ENCODE results near the gene IL18.
"Not testable (repeated sequence)": the region's sequence is repeated elsewhere in the genome, so short reads cannot be mapped to it uniquely, and the experiment has no call there.

Gene IL18

DNA sequence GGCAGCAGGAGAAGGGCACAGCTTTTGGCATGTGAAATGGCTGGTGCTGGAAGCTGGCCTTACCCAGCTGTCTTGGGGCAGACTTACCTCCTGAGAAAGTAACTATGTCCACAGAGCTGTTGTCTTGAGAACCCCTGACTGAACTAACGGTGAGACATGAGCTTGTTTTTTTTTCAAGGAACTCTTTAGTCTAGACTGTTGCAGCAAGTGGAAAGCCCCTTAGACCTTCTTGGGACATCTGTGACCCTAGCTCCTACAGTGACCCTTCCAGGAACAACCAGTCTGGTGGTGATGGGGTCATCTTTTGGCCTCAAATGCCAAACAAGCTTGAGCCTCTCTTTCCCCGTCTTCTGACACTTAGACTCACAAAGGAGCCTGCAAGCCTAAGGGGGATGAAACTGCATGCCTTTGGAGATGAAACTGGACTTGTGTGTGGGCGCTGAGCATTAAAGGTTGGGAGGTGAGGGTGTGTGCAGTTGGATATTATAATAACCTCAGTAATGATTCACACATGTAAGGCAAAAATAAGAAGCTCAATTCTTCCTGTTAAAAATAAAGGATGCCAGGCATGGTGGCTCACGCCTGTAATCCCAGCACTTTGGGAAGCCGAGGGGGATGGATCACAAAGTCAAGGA lies 41.8 kb downstream of the IL18 start:
- DNase-seq (ENCODE audit: low read depth): no peak

DNA sequence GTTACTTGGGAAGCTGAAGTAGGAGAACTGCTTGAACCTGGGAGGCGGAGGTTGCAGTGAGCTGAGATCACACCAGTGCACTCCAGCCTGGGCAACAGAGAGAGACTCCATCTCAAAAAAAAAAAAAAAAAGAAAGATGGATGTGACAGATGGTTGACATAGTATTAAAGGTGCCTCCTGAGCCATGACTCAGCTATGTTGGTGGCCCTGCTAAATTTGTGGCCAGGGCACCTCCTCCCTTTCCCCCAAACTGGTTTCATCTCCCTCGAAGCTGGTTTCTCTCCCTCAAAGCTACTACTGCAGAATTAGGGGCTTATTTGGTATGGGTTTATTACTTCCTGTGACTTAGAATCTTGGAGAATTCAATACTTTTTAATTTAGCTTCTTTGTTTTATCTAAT lies 45.7 kb downstream of the IL18 start:
- no peak for DNase-seq (ENCODE audit: low read depth)

GRCh38 chr11:112115386-112115785 lies 48.5 kb downstream of the IL18 start:
- no peak for DNase-seq (ENCODE audit: low read depth)

DNA sequence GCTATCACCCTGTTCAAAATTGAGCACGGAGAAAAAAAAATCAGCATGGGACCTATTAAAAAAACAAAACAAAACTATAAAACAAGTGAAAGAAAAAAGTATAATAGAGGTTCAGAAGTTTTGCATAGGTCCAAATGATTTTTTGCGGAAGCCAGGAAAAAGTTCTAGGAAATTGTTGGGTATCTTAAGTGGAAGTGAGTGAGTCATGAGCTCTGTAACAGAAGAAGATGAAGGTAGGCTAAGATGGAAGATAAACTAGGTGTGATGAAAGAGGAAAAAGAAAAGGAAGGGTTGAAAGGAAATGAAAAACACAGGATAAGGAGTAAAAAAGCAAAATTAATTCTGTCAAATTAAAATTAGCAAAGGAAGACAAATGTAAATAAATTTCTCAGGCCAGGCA lies 49.4 kb downstream of the IL18 start:
- no peak for DNase-seq (ENCODE audit: low read depth)

DNA sequence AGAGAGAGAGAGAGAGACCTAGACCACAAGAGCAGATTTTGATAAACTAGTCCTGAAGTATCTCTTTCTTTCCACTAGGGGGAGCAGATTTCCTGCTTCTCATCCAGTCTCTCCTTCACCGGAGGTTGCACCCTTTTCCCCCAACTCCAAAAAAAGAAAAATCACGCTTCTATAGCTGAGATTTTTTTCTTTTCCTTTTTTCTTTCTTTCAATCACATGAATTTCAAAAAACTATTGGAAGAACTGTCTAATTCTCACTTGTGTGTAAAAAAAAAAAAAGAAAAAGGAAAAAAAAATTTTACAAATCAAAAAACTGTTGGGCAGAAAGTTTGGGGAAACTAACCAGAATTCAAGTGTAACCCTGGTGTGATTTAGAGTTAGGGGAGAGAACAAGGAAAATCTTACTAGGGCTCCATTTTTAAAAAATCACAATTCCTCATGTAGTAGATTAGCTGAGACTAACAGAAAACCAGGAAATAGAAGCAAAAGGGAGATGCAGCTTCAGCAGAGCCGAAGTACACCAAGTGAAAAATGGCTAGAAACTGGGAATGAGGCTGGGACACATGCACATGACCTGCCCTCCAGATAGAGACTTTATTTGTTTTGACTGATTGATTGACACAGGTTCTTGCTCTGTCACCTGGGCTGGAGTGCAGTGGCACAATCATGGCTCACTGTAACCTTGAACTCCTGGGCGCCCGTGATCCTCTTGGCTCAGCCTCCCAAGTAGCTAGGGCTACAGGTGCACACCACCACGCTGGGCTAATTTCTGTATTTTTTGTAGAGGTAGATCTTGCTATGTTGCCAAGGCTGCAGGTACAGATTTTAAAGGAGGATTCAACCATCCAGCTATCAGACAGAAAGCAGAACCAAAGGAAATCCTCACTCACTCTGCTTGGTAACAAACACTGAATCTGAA lies 50.1 kb downstream of the IL18 start:
- DNase-seq (ENCODE audit: low read depth): no peak

GRCh38 chr11:112106070-112106469 lies 57.8 kb downstream of the IL18 start:
- no peak for DNase-seq (ENCODE audit: low read depth)

- no peak for DNase-seq (ENCODE audit: low read depth)
Observed at GRCh38 chr11:112103446-112103845, 60.4 kb downstream of the IL18 start.

DNA sequence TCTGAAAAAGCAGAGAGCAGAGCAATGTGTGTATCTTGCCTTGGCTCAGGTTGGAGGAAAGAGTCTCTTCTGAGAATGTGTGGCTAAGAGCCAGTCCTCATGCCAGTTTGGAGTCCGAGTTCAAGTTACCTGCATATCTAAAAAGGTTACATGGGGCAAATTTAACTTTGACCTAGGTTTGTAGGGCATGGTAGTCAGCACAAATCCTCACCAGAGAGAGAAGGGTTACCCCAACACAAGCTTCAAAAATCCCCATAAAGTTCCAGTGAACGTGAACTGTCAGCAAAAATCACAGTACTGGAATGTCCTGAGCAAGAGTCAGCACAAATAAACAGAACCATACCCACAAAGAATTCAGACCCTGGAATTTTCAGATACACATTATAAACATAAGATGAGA lies 63.4 kb downstream of the IL18 start:
- no peak for DNase-seq (ENCODE audit: low read depth)

GRCh38 chr11:112097734-112098528 lies 66.0 kb downstream of the IL18 start:
- DNase-seq (ENCODE audit: low read depth): no peak

DNA sequence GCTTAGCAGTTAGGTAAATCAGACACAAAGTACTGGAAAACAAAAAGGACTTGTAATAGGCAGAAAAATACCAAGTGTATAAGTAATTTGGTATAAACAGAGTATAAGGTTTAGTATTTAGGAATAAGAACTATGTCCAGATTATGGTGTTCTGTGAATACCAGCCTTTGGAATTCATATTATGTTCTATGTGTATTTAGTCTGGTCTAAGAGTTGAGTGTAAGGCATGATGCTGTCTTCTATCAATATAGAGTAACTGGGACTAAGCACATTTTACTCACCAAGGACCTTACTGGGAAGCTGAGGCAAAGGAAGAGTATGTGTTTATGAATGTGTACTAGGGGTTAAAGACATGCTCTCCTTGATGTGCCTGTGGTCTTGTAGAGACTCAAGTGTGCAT lies 67.7 kb downstream of the IL18 start:
- DNase-seq (ENCODE audit: low read depth): no peak

- DNase-seq (ENCODE audit: low read depth): not testable (repeated sequence)
Observed at GRCh38 chr11:112095302-112095701, 68.6 kb downstream of the IL18 start.
